Natural killer cell treated with Interleukin-12 subunit alpha and Interleukin-12 subunit beta and Interleukin-15 and Interleukin-18, amount 100 ng/mL, for 72 hours (primary cell): ENCODE data around the gene FAM110D. TPM values are rescaled to one million over a fixed set of nuclear protein-coding genes. Genes with fewer than 3 reads are reported as not detected.

Experiments
- ATAC-seq, 2 donors: fragments of 150-1000 bp; cut with Tn5 transposase in 1 of 2; sonication (Bioruptor Pico), chemical (Tn5 transposase) in 1 of 2; 2 replicates each; pipeline ENCODE4 v1.10.0; 2021
- DNase-seq: peaks from one replicate; pipeline ENCODE4 v3.0.0; 2022; ENCODE audit warnings: low spot score
- H3K27ac Mint-ChIP-seq, 2 donors: 1 replicate in 1 of 2; 2 replicates in 1 of 2; pipeline ENCODE4 v1.8.0; 2022; ENCODE audit warnings: mixed read lengths in 2 of 2, mild to moderate bottlenecking in 1 of 2, moderate library complexity in 1 of 2
- H3K27me3 Mint-ChIP-seq, 2 donors: 1 replicate in 1 of 2; 2 replicates in 1 of 2; pipeline ENCODE4 v1.8.0; 2022; ENCODE audit warnings: mixed read lengths in 2 of 2
- H3K36me3 Mint-ChIP-seq: one replicate; pipeline ENCODE4 v1.8.0; 2022; ENCODE audit warnings: mixed read lengths
- H3K4me1 Mint-ChIP-seq, 2 donors: 1 replicate in 1 of 2; 2 replicates in 1 of 2; pipeline ENCODE4 v1.8.0; 2022; ENCODE audit warnings: low read depth in 2 of 2, mixed read lengths in 2 of 2, mild to moderate bottlenecking in 1 of 2
- H3K4me3 Mint-ChIP-seq: one replicate; pipeline ENCODE4 v1.8.0; 2022; ENCODE audit warnings: mixed read lengths
- H3K9me3 Mint-ChIP-seq: 2 replicates; pipeline ENCODE4 v1.8.0; 2022; ENCODE audit warnings: mixed read lengths
- total RNA-seq, 2 donors: library from RNA; stranded (reverse); gene quantifications; one replicate each; pipeline ENCODE4 v1.2.3, GENCODE V29; 2022

FAM110D gene
- total RNA-seq, 2 donors from 2014 or later = not detected

- DNase-seq = no peak
- H3K4me3 Mint-ChIP-seq = no peak overlapping the region
- H3K27me3 Mint-ChIP-seq = peaks cover 14 to 30% of the 10 kb centered on the region in 2 donors
- no peak for ATAC-seq
- H3K4me1 Mint-ChIP-seq = peaks cover 13 to 24% of the 10 kb centered on the region in 2 donors
- H3K9me3 Mint-ChIP-seq = no peaks in the 10 kb centered on the region
- no peak overlapping the region for H3K27ac Mint-ChIP-seq
- H3K36me3 Mint-ChIP-seq = no peaks in the 10 kb centered on the region
Measured at GRCh38 chr1:26162220-26162709, 3.4 kb downstream of the FAM110D start.

GRCh38 chr1:26163684-26164035 is 4.8 kb downstream of the FAM110D start:
- Mint-ChIP-seq H3K9me3 (no peaks in the 10 kb centered on the region), H3K27ac (no peak overlapping the region), H3K4me3 (no peak overlapping the region), H3K4me1 (peaks cover 13 to 24% of the 10 kb centered on the region in 2 donors), H3K36me3 (no peaks in the 10 kb centered on the region), H3K27me3 (peaks cover 14 to 30% of the 10 kb centered on the region in 2 donors)
- DNase-seq (no peak), ATAC-seq (no peak)

GRCh38 chr1:26164036-26164860 is 5.4 kb downstream of the FAM110D start:
- Mint-ChIP-seq H3K4me3 (peak overlapping the region; percentile 26), H3K36me3 (no peaks in the 10 kb centered on the region), H3K4me1 (peaks cover 13 to 24% of the 10 kb centered on the region in 2 donors), H3K27ac (no peak overlapping the region), H3K9me3 (no peaks in the 10 kb centered on the region), H3K27me3 (peaks cover 14 to 26% of the 10 kb centered on the region in 2 donors)
- ATAC-seq (peak; percentile 74 to 79), DNase-seq (peak; percentile 64)

DNA sequence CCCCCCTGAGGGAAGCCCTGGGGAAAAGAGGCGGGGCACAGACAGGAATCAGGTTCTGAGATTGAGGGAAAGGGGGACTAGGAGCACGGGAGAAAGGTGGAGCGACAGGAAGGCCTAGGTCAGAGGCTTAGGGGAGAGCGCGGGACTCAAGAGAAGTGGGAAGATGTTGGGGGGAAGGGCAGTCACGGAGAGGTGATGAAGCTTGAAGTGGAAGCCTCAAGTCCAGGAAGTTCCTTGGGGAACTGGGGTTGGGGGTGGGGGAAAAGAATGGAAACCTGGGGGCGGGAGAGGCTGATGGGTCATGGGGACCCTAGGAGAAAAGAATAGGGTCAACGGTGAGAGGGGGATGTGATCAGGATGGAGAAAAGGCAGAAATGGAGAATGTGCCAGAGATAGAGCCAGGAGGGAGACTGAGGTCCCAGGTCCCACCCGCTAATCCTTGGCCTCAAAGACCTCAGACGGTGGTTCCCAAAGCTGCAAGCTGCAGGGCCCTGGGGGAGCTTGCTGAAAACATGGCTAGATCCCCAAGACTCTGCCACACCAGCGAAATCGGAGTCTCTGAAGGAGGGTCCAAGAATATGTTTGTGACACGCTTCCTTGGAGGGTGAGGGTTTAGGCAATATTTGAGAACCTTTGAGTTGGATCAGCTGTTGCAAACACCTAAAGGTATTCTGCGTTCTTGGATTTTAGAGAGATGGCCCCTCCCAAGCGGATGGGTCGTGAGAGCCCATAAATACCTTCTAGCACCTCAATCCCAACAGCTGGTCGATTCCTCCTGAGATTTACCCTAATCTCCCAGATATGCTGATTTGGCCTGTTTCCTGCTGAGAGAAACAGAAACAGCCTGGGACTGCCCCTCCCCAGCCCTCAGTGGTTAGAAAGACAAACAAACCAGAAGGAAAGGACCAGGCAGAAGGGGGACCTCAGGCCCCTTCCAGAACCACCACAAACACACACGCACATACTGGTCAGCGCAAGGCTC is 6.3 kb downstream of the FAM110D start:
- Mint-ChIP-seq H3K9me3 (no peaks in the 10 kb centered on the region), H3K27ac (no peak overlapping the region), H3K4me1 (peaks cover 13 to 25% of the 10 kb centered on the region in 2 donors), H3K4me3 (peak overlapping the region; percentile 26), H3K27me3 (peaks cover 6 to 23% of the 10 kb centered on the region in 2 donors), H3K36me3 (no peaks in the 10 kb centered on the region)
- ATAC-seq = no peak
- no peak for DNase-seq

- Mint-ChIP-seq H3K4me3 (no peak overlapping the region), H3K9me3 (no peaks in the 10 kb centered on the region), H3K27ac (peak overlapping the region in 1 of 2 donors; percentile 6), H3K36me3 (no peaks in the 10 kb centered on the region), H3K4me1 (peaks cover 13 to 32% of the 10 kb centered on the region in 2 donors), H3K27me3 (peaks cover 6 to 23% of the 10 kb centered on the region in 2 donors)
- ATAC-seq (no peak), DNase-seq (no peak)
Measured at GRCh38 chr1:26166719-26167281, 7.9 kb downstream of the FAM110D start.

DNA sequence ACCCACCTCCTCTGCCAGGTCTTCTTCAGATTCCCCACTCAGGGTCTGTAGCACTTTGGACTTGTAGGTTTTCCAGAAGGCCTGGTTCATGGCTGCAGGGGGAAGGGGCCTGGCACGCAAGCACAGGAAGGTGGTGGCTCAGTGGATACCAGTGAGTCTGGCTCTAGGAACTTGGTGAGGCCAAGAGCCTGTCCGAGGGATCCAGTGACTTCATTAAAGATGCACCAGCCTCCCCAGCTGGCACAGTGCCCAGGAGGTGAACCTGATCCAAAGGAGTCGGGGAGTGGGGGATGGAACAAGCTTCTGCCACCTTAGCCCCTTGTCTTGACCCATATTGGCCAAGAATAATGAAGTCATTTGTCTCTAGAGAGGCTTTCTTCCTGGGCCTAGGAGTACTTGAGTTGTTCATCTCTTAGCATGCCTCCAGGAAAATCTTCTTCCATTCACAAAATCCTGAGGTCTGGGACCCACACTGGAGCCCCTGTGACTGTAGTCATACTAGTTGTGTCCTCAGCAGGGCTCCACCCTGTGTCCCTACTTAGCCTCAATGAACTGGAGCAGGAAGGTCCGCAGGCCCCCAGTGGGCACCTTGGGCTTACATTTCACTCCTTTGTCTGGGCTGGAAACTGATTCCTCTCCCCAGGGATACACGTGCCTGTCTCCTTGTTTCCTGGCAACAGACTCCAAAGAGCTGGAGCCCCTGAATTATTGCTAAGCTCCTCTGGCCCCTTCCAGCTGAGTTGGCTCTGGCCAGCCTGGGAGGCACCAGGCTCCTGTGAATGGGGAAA is 9.7 kb downstream of the FAM110D start, which contains the start of gene C1orf232:
TSS of gene C1orf232 (minus strand) at position 554 of the 788 bp plus-strand sequence. CDS start at position 90, 464 bp downstream.
- peak within 1 kb of the TSS; percentile 90 for H3K4me3 Mint-ChIP-seq
- DNase-seq (no peak), ATAC-seq (no peak)
- H3K27ac Mint-ChIP-seq = peak within 1 kb of the TSS; percentile 55 to 77
- peaks cover 2 to 18% of the 10 kb centered on the region in 2 donors for H3K27me3 Mint-ChIP-seq
- H3K4me1 Mint-ChIP-seq = peaks cover 9 to 30% of the 10 kb centered on the region in 2 donors
- H3K9me3 Mint-ChIP-seq = no peaks in the 10 kb centered on the region
- H3K36me3 Mint-ChIP-seq = no peaks in the 10 kb centered on the region

- DNase-seq (no peak), ATAC-seq (no peak)
- Mint-ChIP-seq H3K9me3 (no peaks in the 10 kb centered on the region), H3K27me3 (peaks cover 0 to 16% of the 10 kb centered on the region in 2 donors), H3K4me3 (peak overlapping the region; percentile 90), H3K27ac (peak overlapping the region in 1 of 2 donors; percentile 55), H3K36me3 (no peaks in the 10 kb centered on the region), H3K4me1 (peaks cover 9 to 30% of the 10 kb centered on the region in 2 donors)
Measured at GRCh38 chr1:26169198-26169554, 10.3 kb downstream of the FAM110D start.

- Mint-ChIP-seq H3K4me3 (peak within 1 kb of the TSS; percentile 90), H3K36me3 (no peaks in the 10 kb centered on the region), H3K9me3 (no peaks in the 10 kb centered on the region), H3K27ac (peak within 1 kb of the TSS; percentile 55 to 77), H3K27me3 (peaks cover 0 to 12% of the 10 kb centered on the region in 2 donors), H3K4me1 (peaks cover 5 to 25% of the 10 kb centered on the region in 2 donors)
- DNase-seq (peak; percentile 92), ATAC-seq (peak; percentile 98 to 99)
Measured at GRCh38 chr1:26169669-26170471, 11.0 kb downstream of the FAM110D start, which contains the start of gene ZNF593. Gene ZNF593 (plus strand): TSS chr1:26169908. CDS start chr1:26169984, 76 bp downstream.

DNA sequence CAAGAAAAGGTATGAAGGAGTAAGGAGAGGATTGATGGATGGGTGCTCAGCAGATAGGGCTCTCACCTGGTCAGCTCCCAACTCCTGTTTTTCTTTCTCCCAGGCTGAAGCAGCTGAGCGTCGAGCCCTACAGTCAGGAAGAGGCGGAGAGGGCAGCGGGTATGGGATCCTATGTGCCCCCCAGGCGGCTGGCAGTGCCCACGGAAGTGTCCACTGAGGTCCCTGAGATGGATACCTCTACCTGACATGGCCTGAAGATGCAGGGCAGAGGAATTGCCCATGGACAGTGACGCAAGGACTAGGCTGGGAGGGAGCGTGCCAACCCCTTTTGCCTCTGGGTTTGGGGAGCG is 11.6 kb downstream of the FAM110D start:
- no peak for DNase-seq
- H3K27ac Mint-ChIP-seq = peak overlapping the region; percentile 55 to 77
- H3K36me3 Mint-ChIP-seq = no peaks in the 10 kb centered on the region
- peaks cover 0 to 20% of the 10 kb centered on the region in 2 donors for H3K4me1 Mint-ChIP-seq
- no peaks in the 10 kb centered on the region for H3K9me3 Mint-ChIP-seq
- H3K27me3 Mint-ChIP-seq = peaks cover 0 to 6% of the 10 kb centered on the region in 2 donors
- no peak for ATAC-seq
- peak overlapping the region; percentile 90 for H3K4me3 Mint-ChIP-seq

DNA sequence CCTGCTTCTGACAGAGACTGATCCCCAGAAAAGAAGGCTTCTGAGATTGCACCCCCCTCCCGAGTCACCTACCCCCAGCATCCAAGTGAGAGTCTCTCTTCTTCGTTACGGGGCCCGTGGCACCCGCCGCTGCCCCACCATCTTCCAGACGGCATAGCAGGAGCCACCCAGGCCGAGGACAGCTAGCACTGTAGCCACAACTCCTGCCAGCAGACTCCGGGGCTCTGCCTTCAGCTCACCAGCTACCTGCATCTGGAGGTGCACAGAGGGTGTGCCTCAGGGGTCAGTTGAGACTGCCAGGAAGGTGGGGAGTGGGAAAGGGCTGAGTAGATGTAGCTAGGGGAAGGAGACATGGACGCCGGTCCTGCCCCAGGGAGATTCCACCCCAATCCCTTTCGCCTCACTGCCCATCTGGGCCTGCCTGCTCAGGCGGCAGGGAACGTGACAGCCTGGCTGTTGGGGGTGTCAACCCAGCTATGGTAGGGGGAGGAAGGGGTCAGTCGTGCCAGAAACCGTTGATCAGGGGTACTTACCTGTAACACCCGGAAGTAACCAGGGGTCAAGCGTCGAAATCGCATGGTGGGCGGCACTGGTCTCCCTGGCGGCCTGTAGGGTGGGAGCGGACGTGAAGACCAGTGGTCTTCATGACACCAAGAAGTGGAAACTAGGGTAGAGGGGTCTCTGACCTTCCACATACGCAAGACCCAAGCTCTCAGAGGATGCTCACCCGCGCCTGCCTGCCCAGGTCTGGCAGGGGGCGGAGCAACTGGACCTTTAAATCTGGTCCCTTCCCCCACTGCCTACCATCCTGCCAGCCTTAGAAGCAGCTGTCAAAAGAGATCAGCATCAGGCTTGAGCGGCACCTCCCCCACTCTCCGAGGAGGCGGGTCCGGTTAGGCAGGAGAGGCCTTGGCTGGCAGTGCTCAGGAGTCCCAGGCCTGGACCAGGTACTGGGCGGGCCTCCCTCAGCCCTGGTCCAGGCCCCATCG is 12.5 kb downstream of the FAM110D start, which contains the start of gene ZNF593OS:
TSS of gene ZNF593OS (minus strand) at position 749 of the 989 bp plus-strand sequence. CDS start at position 578, 171 bp downstream.
- H3K27ac Mint-ChIP-seq = peak within 1 kb of the TSS in 1 of 2 donors; percentile 77
- H3K27me3 Mint-ChIP-seq = peaks cover 0 to 4% of the 10 kb centered on the region in 2 donors
- ATAC-seq = no peak
- H3K4me1 Mint-ChIP-seq = peaks cover 0 to 14% of the 10 kb centered on the region in 2 donors
- H3K9me3 Mint-ChIP-seq = no peaks in the 10 kb centered on the region
- no peaks in the 10 kb centered on the region for H3K36me3 Mint-ChIP-seq
- DNase-seq = no peak
- H3K4me3 Mint-ChIP-seq = peak within 1 kb of the TSS; percentile 90

GRCh38 chr1:26175346-26175745 is 16.5 kb downstream of the FAM110D start:
- peaks cover 0 to 6% of the 10 kb centered on the region in 2 donors for H3K4me1 Mint-ChIP-seq
- DNase-seq = no peak
- no peaks in the 10 kb centered on the region for H3K36me3 Mint-ChIP-seq
- no peaks in the 10 kb centered on the region for H3K27me3 Mint-ChIP-seq
- no peak for ATAC-seq
- no peaks in the 10 kb centered on the region for H3K9me3 Mint-ChIP-seq
- H3K27ac Mint-ChIP-seq = no peak overlapping the region
- no peak overlapping the region for H3K4me3 Mint-ChIP-seq
